ENCODE results near the gene BACE1. TPM values are rescaled to one million over a fixed set of nuclear protein-coding genes. Genes with fewer than 3 reads are reported as not detected.

The BACE1 gene
- total and polyA plus RNA-seq, 10 of the 15 experiments (the other 5 are each of a cell fraction or from before 2014, with no cell fraction given): 0.07 to 1.6 (median 0.32) TPM

GRCh38 chr11:117327567-117328374, 11.7 kb upstream of the BACE1 start, which contains the start of gene CEP164 (continued):
- peak; percentile 91 for TF ChIP-seq ZBTB40 (IDR thresholded peaks at IDR 0.05; ENCODE audit: borderline replicate concordance)
- no peak for TF ChIP-seq JUND (IDR thresholded peaks at IDR 0.05; ENCODE audit: low read depth, low read length)
- peak; percentile 87 for TF ChIP-seq GABPA (IDR thresholded peaks at IDR 0.05; ENCODE audit: low read depth)
- no peak for TF ChIP-seq RBBP5 (conservative IDR thresholded peaks at IDR 0.05)
- peak; percentile 91 for TF ChIP-seq SIN3A (IDR thresholded peaks at IDR 0.05; ENCODE audit: low read depth, low read length)
- no peak for TF ChIP-seq E2F8 (IDR thresholded peaks at IDR 0.05; ENCODE audit: low read depth, partially characterized antibody)
- TF ChIP-seq ZNF24 (IDR thresholded peaks at IDR 0.05): 0 out of 2 replicates have a peak, but pooled peaks have one; percentile 35
- no peak for TF ChIP-seq FOXM1 (IDR thresholded peaks at IDR 0.05; ENCODE audit: low read depth, low read length)
- no peak for TF ChIP-seq SKIL (IDR thresholded peaks at IDR 0.05; ENCODE audit: low read depth, poor library complexity, severe bottlenecking)
- TF ChIP-seq CREM (IDR thresholded peaks at IDR 0.05; ENCODE audit: low read depth): peak; percentile 53; the same call in 1 of the 2 replicates
- no peak for TF ChIP-seq EZH2 (IDR thresholded peaks at IDR 0.05; ENCODE audit: borderline replicate concordance, control insufficient read depth, low read depth, low read length)
- no peak for TF ChIP-seq SMAD1 (IDR thresholded peaks at IDR 0.05; ENCODE audit: low read depth, partially characterized antibody)
- no peak for TF ChIP-seq SMAD5 (IDR thresholded peaks at IDR 0.05; ENCODE audit: low read depth)
- no peak for TF ChIP-seq SUZ12 (IDR thresholded peaks at IDR 0.05; ENCODE audit: unreplicated experiment)
- TF ChIP-seq RELA (IDR thresholded peaks at IDR 0.05; ENCODE audit: borderline replicate concordance, partially characterized antibody): no peak
- TF ChIP-seq E4F1 (IDR thresholded peaks at IDR 0.05; ENCODE audit: borderline replicate concordance, partially characterized antibody): peak; percentile 47
- TF ChIP-seq CHD4 (IDR thresholded peaks at IDR 0.05): no peak; the same call in 1 of the 2 replicates

Measured in GM12878 (cell line).